NCI-H69 (cell line): Measurements from ENCODE around the gene PCMTD2.
A peak's percentile ranks its signal among the peaks of the same experiment; 100 is the strongest.

Source experiments
- DNase-seq: peaks from one replicate; lab custom pipeline; 2025; lab: John Stamatoyannopoulos, UW

Gene PCMTD2

GRCh38 chr20:64256282-64256935 lies 861 bp downstream of the PCMTD2 start:
- DNase-seq, result no peak

GRCh38 chr20:64257107-64257757 lies 1.7 kb downstream of the PCMTD2 start:
- DNase-seq, result no peak

- DNase-seq, result no peak
Measured at GRCh38 chr20:64258071-64258823, 2.7 kb downstream of the PCMTD2 start.

GRCh38 chr20:64260239-64260638 lies 4.7 kb downstream of the PCMTD2 start:
- no peak for DNase-seq

GRCh38 chr20:64261138-64261537 lies 5.6 kb downstream of the PCMTD2 start:
- DNase-seq, result no peak

GRCh38 chr20:64264091-64264490 lies 8.5 kb downstream of the PCMTD2 start:
- DNase-seq, result no peak

- DNase-seq, result no peak
Measured at GRCh38 chr20:64265201-64265600, 9.7 kb downstream of the PCMTD2 start.

GRCh38 chr20:64266988-64267387 lies 11.4 kb downstream of the PCMTD2 start:
- DNase-seq, result no peak

- no peak for DNase-seq
Measured at GRCh38 chr20:64268174-64268573, 12.6 kb downstream of the PCMTD2 start.

- no peak for DNase-seq
Measured at GRCh38 chr20:64269604-64270411, 14.3 kb downstream of the PCMTD2 start.

- no peak for DNase-seq
Measured at GRCh38 chr20:64271636-64272035, 16.1 kb downstream of the PCMTD2 start.

GRCh38 chr20:64273109-64273508 lies 17.6 kb downstream of the PCMTD2 start:
- DNase-seq, result no peak

GRCh38 chr20:64276817-64277216 lies 21.3 kb downstream of the PCMTD2 start:
- no peak for DNase-seq

- no peak for DNase-seq
Measured at GRCh38 chr20:64277571-64278316, 22.2 kb downstream of the PCMTD2 start.

- no peak for DNase-seq
Measured at GRCh38 chr20:64278317-64278681, 22.8 kb downstream of the PCMTD2 start.

- no peak for DNase-seq
Measured at GRCh38 chr20:64279826-64280459, 24.4 kb downstream of the PCMTD2 start.

- no peak for DNase-seq
Measured at GRCh38 chr20:64280460-64280843, 24.9 kb downstream of the PCMTD2 start.

GRCh38 chr20:64283646-64284045 lies 28.1 kb downstream of the PCMTD2 start:
- DNase-seq, result no peak

- peak; percentile 67 for DNase-seq
Measured at GRCh38 chr20:64285579-64286446, 30.3 kb downstream of the PCMTD2 start.
